ENCODE results near the gene DNAH11. TPM values are rescaled to one million over a fixed set of nuclear protein-coding genes. Genes with fewer than 3 reads are reported as not detected.
"Not testable (repeated sequence)": the region's sequence is repeated elsewhere in the genome, so short reads cannot be mapped to it uniquely, and the experiment has no call there.

Gene DNAH11
- total and polyA plus RNA-seq, 4 donors = 0.05 to 0.50 (median 0.11) TPM

- not testable (repeated sequence) for DNase-seq (ENCODE audit: low spot score); H3K9me3 ChIP-seq (ENCODE audit: control insufficient read depth in 4 of 4, low read length in 3 of 4); H3K4me3 ChIP-seq (ENCODE audit: low read depth in 1 of 3, low read length in 3 of 3); H3K27ac ChIP-seq (ENCODE audit: low read depth in 1 of 2, low read length in 2 of 2); H3K36me3 ChIP-seq (ENCODE audit: control insufficient read depth in 4 of 4, insufficient read depth in 3 of 4, low read depth in 1 of 4, low read length in 3 of 4); H3K4me1 ChIP-seq (ENCODE audit: control insufficient read depth in 4 of 4, insufficient read depth in 4 of 4, low read length in 3 of 4); H3K27me3 ChIP-seq (ENCODE audit: control insufficient read depth in 4 of 4, insufficient read depth in 4 of 4, low read length in 3 of 4); H3K9ac ChIP-seq (ENCODE audit: low read depth in 1 of 2, low read length in 2 of 2)
- WGBS = 75% methylated on average over 1 of the region's 1 CpG
These were observed 10.4 kb upstream of the DNAH11 start for GRCh38 chr7:21532485-21532884.

- H3K9ac ChIP-seq (ENCODE audit: low read depth in 1 of 2, low read length in 2 of 2); DNase-seq (ENCODE audit: low spot score); H3K36me3 ChIP-seq (ENCODE audit: control insufficient read depth in 4 of 4, insufficient read depth in 3 of 4, low read depth in 1 of 4, low read length in 3 of 4); H3K4me1 ChIP-seq (ENCODE audit: control insufficient read depth in 4 of 4, insufficient read depth in 4 of 4, low read length in 3 of 4); H3K27me3 ChIP-seq (ENCODE audit: control insufficient read depth in 4 of 4, insufficient read depth in 4 of 4, low read length in 3 of 4); H3K4me3 ChIP-seq (ENCODE audit: low read depth in 1 of 3, low read length in 3 of 3); H3K27ac ChIP-seq (ENCODE audit: low read depth in 1 of 2, low read length in 2 of 2); H3K9me3 ChIP-seq (ENCODE audit: control insufficient read depth in 4 of 4, low read length in 3 of 4): not testable (repeated sequence)
These were observed 9.2 kb upstream of the DNAH11 start for GRCh38 chr7:21533646-21534045.

DNA sequence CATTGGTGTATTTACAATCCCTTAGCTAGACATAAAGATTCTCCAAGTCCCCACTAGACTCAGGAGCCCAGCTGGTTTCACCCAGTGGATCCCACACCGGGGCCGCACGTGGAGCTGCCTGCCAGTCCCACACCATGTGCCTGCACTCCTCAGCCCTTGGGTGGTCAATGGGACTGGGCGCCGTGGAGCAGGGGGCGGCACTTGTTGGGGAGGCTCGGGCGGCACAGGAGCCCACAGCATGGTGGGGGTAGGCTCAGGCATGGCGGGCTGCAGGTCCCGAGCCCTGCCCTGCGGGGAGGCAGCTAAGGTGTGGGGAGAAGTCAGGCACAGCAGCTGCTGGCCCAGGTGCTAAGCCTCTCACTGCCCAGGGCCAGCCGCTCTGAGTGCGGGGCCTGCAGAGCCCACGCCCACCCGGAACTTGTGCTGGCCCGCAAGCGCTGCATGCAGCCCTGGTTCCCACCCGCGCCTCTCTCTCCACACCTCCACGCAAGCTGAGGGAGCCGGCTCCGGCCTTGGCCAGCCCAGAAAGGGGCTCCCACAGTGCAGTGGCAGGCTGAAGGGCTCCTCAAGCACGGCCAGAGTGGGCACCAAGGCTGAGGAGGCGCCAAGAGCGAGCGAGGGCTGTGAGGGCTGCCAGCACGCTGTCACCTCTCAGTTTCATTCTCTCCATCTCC, 6.3 kb upstream of the DNAH11 start:
- H3K9ac ChIP-seq (ENCODE audit: low read depth in 1 of 2, low read length in 2 of 2); DNase-seq (ENCODE audit: low spot score); H3K27me3 ChIP-seq (ENCODE audit: control insufficient read depth in 4 of 4, insufficient read depth in 4 of 4, low read length in 3 of 4); H3K27ac ChIP-seq (ENCODE audit: low read depth in 1 of 2, low read length in 2 of 2); H3K4me3 ChIP-seq (ENCODE audit: low read depth in 1 of 3, low read length in 3 of 3); H3K36me3 ChIP-seq (ENCODE audit: control insufficient read depth in 4 of 4, insufficient read depth in 3 of 4, low read depth in 1 of 4, low read length in 3 of 4); H3K4me1 ChIP-seq (ENCODE audit: control insufficient read depth in 4 of 4, insufficient read depth in 4 of 4, low read length in 3 of 4); H3K9me3 ChIP-seq (ENCODE audit: control insufficient read depth in 4 of 4, low read length in 3 of 4): not testable (repeated sequence)
- WGBS = 98% methylated on average over 27 of the region's 27 CpGs

- H3K9ac ChIP-seq (ENCODE audit: low read depth in 1 of 2, low read length in 2 of 2) = no peak overlapping the region
- 88% methylated on average over 3 of the region's 3 CpGs for WGBS
- no peak overlapping the region for H3K4me3 ChIP-seq (ENCODE audit: low read depth in 1 of 3, low read length in 3 of 3)
- H3K4me1 ChIP-seq (ENCODE audit: control insufficient read depth in 4 of 4, insufficient read depth in 4 of 4, low read length in 3 of 4) = peaks cover 2 to 18% (median 13%) of the 10 kb centered on the region in 4 donors
- no peaks in the 10 kb centered on the region for H3K9me3 ChIP-seq (ENCODE audit: control insufficient read depth in 4 of 4, low read length in 3 of 4)
- H3K36me3 ChIP-seq (ENCODE audit: control insufficient read depth in 4 of 4, insufficient read depth in 3 of 4, low read depth in 1 of 4, low read length in 3 of 4) = no peaks in the 10 kb centered on the region
- DNase-seq (ENCODE audit: low spot score) = no peak
- H3K27ac ChIP-seq (ENCODE audit: low read depth in 1 of 2, low read length in 2 of 2) = no peak overlapping the region
- no peaks in the 10 kb centered on the region for H3K27me3 ChIP-seq (ENCODE audit: control insufficient read depth in 4 of 4, insufficient read depth in 4 of 4, low read length in 3 of 4)
- TF ChIP-seq GABPA (IDR thresholded peaks at IDR 0.05 in 1 of 2, conservative IDR thresholded peaks at IDR 0.05 in 1 of 2) = no peak
- no peak for TF ChIP-seq HNF4A (conservative IDR thresholded peaks at IDR 0.05)
- no peak for TF ChIP-seq EGR1 (IDR thresholded peaks at IDR 0.05; ENCODE audit: low read depth in 2 of 2)
- no peak for TF ChIP-seq TAF1 (conservative IDR thresholded peaks at IDR 0.05)
- TF ChIP-seq JUND (IDR thresholded peaks at IDR 0.05) = no peak
- no peak for TF ChIP-seq RAD21 (IDR thresholded peaks at IDR 0.05)
- TF ChIP-seq REST (IDR thresholded peaks at IDR 0.05) = no peak
- no peak for TF ChIP-seq FOXA1 (IDR thresholded peaks at IDR 0.05)
- TF ChIP-seq, protein P1, sequence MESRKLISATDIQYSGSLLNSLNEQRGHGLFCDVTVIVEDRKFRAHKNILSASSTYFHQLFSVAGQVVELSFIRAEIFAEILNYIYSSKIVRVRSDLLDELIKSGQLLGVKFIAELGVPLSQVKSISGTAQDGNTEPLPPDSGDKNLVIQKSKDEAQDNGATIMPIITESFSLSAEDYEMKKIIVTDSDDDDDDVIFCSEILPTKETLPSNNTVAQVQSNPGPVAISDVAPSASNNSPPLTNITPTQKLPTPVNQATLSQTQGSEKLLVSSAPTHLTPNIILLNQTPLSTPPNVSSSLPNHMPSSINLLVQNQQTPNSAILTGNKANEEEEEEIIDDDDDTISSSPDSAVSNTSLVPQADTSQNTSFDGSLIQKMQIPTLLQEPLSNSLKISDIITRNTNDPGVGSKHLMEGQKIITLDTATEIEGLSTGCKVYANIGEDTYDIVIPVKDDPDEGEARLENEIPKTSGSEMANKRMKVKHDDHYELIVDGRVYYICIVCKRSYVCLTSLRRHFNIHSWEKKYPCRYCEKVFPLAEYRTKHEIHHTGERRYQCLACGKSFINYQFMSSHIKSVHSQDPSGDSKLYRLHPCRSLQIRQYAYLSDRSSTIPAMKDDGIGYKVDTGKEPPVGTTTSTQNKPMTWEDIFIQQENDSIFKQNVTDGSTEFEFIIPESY (IDR thresholded peaks at IDR 0.05) = no peak
- no peak for TF ChIP-seq FOXA2 (IDR thresholded peaks at IDR 0.05)
- TF ChIP-seq MAX (IDR thresholded peaks at IDR 0.05) = no peak
- no peak for TF ChIP-seq RXRA (IDR thresholded peaks at IDR 0.05)
- no peak for TF ChIP-seq HNF4G (IDR thresholded peaks at IDR 0.05)
- TF ChIP-seq, protein P2, sequence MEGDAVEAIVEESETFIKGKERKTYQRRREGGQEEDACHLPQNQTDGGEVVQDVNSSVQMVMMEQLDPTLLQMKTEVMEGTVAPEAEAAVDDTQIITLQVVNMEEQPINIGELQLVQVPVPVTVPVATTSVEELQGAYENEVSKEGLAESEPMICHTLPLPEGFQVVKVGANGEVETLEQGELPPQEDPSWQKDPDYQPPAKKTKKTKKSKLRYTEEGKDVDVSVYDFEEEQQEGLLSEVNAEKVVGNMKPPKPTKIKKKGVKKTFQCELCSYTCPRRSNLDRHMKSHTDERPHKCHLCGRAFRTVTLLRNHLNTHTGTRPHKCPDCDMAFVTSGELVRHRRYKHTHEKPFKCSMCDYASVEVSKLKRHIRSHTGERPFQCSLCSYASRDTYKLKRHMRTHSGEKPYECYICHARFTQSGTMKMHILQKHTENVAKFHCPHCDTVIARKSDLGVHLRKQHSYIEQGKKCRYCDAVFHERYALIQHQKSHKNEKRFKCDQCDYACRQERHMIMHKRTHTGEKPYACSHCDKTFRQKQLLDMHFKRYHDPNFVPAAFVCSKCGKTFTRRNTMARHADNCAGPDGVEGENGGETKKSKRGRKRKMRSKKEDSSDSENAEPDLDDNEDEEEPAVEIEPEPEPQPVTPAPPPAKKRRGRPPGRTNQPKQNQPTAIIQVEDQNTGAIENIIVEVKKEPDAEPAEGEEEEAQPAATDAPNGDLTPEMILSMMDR (IDR thresholded peaks at IDR 0.05; ENCODE audit: low read depth, low read length, missing input control) = no peak
- TF ChIP-seq SP1 (IDR thresholded peaks at IDR 0.05) = no peak
- no peak for TF ChIP-seq NR2F2 (IDR thresholded peaks at IDR 0.05)
- no peak for TF ChIP-seq YY1 (IDR thresholded peaks at IDR 0.05)
These were observed 3.8 kb upstream of the DNAH11 start for GRCh38 chr7:21538936-21539495.

All from liver (tissue), 9 donors.